ENCODE results near the gene TNFAIP8L1.

DNA sequence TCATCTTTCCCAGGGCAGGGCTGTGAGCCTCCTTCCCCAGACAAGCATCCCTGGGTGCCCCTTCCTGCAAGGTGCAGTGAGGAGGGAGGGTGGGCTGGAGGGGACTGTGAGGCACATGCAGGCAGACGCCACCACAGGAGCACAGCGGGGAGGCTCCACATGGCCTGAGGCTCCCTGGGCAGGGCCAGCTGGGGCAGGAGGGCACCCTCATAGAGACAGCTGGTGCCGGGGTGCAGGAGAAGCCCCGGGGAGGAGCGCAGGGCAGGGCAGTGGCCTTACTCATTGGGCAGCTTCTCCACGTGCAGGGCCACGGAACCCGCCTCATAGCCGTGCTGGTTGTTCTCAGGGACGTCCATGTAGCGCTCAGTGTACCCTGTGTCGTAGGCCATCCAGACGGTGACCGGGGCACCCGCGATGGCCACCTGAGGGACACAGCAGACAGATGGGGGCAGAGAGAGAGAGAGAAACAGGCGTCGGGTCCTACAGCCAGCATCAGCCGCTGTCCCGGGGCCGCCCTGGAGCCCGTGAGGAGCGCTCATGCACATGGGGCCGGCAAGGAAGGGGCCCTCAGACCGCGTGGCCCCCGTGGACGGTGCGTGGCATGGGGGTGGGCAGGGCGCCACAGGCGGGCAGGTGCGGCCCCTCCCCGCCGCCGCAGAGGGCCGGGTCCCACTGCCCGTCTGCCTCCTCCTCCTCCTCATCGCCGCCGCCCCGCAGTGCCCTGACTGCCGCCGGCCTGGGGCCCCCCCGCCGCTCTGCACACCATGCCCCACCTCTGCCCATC, 43.3 kb downstream of the TNFAIP8L1 start:
- TF ChIP-seq CTCF (conservative IDR thresholded peaks at IDR 0.05 in 1 of 2, IDR thresholded peaks at IDR 0.05 in 1 of 2; ENCODE audit: extremely low read depth in 1 of 2, insufficient read depth in 1 of 2, low read depth in 1 of 2, low read length in 2 of 2): no peak
- TF ChIP-seq EZH2 (IDR thresholded peaks at IDR 0.05; ENCODE audit: borderline replicate concordance, low read length): no peak
